Central memory CD4-positive, alpha-beta T cell (primary cell): ENCODE measurements around the gene DLX1.
"Not testable (repeated sequence)": the region's sequence is repeated elsewhere in the genome, so short reads cannot be mapped to it uniquely, and the experiment has no call there.

Experiments used
- DNase-seq: peaks from one replicate; pipeline ENCODE4 v3.0.0; 2022

The DLX1 gene

GRCh38 chr2:172099472-172100079 lies 14.3 kb downstream of the DLX1 start:
- no peak for DNase-seq

- DNase-seq: no peak
These were observed 15.0 kb downstream of the DLX1 start for GRCh38 chr2:172100080-172100934.

GRCh38 chr2:172100935-172101820 lies 15.9 kb downstream of the DLX1 start:
- no peak for DNase-seq

DNA sequence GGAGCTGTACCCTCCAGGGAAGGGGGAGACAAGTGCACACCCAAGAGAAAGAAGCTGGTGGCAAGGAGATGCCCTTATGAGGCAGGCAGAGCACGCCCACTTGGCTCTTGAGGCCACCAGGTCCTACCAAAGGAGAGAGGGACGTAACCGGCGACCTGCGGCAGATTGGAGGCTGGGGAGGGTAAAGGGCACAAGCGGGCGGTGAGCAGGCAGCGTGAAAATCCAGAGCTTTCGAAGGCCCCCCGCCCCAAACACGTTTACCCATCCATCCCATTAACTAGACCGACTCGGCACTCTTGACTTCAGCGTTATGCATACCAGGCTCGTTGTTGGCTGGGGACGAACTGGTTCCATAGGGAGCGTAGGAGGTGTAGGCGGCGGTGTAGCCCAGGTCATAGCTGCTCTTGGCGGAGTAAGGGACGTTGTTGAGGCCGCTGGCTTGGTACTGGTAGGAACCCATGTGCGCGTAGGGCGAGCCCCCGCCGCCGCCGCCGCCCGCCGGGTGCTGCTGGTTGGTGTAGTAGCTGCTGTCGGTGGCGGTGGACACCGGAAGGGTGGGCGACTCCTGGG lies 16.6 kb downstream of the DLX1 start:
- no peak for DNase-seq

DNA sequence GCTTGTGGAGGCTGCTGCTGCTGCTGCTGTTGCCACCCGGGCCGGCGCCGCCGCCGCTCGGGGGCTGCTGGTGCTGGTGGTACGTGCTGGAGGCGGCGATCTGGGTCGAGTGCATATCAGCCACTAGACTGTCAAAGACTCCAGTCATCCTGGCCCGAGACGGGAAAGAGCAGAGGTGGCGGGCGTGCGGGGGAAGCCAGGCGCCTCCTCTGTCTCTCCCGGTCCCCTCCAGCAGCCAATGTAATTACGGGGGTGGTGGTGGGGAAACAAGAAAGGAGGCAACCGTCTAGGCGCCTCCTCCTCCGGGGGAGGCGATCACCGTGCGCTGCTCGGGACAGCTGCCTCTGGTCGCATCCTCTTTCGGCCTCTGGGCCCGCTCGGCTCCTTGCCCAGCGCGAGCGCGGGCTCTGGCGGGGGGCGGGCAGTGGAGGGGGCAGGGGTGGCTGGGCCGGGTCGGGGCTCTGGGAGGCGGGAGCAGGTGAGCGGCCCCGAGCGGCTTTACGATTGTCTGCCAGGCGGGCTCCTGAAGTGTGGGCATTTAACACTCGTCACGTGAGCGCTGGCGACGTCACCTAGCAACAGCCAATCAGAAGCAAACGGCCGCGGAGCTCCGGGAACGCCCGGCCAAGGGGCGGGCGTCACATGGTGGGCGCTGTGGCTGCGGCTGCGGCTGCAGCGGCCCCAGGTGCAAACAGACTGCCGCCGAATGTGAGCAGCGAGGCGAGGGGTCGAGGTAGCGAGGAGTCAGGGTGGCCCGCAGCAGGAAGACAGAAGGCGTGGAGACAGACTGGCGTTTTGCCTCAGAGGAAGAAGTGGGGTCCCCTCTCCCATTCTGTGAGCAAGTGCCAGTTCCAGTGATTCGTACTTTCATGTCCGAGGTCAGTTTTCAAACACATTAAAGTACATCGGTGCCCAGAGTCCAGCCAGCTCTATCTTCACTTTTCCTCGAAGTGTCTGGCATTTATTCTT lies 17.4 kb downstream of the DLX1 start, which contains the start of gene DLX2:
DLX2 (minus strand) TSS at position 510 of the 969 bp plus-strand sequence; CDS start at position 148, 362 bp downstream.
- DNase-seq: no peak

DNA sequence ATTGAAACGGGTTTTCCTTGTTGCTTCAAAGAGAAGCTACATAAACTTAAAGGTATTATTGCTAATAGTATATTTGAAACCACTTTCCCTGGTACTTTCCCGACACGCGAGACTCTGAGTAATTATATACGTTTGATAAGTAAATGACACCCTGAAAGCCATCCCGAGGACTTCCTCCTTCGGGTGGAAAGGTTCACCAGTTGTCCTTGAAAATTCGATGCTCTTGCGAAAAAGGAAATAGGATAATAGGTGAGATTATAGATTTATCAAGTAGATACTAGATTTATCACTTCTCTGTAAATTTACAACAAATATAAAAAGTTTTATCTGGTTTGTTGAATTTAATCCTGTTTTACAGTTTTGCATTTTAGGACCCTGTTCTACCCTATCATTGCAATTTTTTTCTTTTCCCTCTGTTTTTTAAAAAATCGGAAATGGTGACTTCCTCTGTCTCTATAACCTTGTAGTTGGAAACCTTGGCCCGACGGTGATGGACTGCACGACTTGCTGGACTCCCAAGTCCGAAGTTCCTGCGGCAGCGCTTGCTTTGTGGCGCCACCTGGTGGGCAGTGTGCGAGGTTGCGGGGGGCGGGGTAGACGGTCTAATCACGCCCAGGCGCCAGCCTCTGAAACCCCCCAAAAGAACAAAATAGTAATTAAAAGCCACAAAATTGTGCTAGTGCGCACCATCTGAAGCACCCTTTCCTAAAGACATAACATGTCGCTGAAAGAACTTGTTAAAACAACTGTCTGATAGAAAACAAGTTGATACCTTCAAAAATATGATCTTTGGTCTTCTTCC lies 18.4 kb downstream of the DLX1 start:
- DNase-seq: peak; percentile 48

DNA sequence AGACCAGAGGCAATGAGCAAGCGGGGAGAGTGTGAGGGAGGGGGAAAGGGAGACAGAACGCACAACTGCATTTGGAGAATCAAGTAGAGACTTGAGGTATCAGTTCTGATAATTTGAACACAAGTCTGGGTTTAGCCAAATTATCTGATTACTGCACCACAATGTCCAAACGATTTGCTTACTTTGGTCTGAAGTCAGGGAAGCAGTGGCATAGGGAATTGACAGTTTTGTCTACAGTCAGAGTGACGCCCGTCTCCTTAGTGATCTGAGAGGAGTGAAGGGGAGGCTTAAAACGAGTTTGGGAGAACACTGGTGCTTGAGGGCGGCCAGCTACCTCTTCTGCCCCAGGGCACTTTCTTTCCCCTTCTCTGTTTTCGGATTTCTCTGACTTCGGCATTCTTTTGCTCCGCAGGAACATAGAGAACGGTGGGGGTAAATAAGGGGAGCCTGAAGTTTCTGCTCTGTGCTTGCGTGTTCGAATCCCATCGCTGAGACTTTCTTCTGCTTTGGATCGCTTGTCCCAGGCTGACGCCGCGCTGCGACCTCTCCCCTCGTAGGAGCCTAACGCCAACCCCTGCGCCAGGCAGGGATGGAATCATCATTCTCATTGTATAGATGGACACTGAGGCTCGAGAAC lies 20.3 kb downstream of the DLX1 start:
- no peak for DNase-seq

- DNase-seq: no peak
These were observed 21.0 kb downstream of the DLX1 start for GRCh38 chr2:172106108-172106961.

GRCh38 chr2:172107690-172108586 lies 22.6 kb downstream of the DLX1 start:
- no peak for DNase-seq

GRCh38 chr2:172108587-172108930 lies 23.3 kb downstream of the DLX1 start:
- no peak for DNase-seq

- no peak for DNase-seq
These were observed 24.1 kb downstream of the DLX1 start for GRCh38 chr2:172109256-172109987.

DNA sequence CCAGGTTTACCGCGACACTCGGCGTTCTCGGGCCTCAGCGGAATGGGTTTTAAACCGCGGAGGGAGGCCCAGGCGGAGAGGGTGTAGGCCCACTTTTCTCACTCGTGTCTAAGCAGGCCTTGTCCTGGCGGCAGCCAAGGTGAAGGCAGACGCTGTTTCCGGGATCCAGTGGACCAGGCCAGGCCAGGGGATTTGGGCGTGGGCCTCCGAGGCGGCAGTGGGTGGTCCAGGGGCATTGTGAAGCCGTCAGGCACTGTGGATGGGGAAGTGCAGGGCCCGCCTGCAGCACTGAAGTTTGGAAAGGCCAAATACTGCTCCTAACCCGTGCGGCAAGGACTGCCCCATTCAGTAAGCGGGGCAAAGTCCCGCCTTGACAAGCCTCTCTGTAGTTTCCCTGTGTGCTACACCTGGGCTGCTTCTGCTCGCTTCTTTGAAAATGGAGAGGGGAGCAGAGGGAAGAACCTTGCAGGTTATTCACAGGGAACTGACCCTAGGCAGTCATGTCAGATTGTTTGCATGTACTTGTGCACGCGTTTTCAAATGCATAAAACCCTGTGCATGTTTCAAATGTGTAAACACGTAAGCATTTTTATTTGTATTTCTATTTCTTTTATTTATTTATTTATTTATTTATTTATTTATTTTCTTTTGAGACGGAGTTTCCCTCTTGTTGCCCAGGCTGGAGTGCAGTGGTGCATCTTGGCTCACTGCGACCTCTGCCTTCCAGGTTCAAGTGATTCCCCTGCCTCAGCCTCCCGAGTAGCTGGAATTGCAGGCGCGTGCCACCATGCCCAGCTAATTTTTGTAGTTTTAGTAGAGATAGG lies 24.9 kb downstream of the DLX1 start:
- DNase-seq: no peak

GRCh38 chr2:172113617-172114016 lies 28.3 kb downstream of the DLX1 start:
- no peak for DNase-seq

DNA sequence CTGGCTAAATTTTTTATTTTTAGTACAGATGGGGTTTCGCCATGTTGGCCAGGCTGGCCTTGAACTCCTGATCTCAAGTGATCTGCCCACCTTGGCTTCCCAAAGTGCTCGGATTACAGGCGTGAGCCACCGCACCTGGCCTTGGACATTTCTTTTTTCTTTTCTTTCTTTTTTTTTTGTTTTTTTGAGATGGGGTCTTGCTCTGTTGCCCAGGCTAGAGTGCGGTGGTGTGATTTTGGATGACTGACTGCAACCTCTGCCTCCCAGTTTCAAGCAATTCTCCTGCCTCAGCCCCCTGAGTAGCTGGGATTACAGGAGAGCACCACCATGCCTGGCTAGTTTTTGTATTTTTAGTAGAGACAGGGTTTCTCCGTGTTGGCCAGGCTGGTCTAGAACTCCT lies 28.9 kb downstream of the DLX1 start:
- not testable (repeated sequence) for DNase-seq

DNA sequence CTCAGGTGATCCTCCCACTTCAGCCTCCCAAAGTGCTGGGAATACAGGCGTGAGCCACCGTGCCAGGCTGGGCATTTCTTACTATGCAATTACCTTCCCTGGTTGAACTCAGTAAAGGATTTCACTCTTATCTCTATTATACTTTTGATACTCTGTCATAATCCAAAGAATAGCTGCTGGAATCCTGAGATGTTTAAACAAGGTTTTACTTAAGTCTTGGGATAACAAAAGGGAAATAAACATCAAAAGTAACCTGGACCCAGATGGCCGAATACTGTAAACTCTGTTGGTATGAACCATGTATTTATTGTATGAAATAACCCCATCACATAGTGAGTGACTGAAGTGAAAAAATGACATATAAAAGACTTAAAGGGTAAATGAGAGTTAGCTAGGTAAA lies 29.3 kb downstream of the DLX1 start:
- no peak for DNase-seq

- DNase-seq: no peak
These were observed 30.8 kb downstream of the DLX1 start for GRCh38 chr2:172116107-172116506.

DNA sequence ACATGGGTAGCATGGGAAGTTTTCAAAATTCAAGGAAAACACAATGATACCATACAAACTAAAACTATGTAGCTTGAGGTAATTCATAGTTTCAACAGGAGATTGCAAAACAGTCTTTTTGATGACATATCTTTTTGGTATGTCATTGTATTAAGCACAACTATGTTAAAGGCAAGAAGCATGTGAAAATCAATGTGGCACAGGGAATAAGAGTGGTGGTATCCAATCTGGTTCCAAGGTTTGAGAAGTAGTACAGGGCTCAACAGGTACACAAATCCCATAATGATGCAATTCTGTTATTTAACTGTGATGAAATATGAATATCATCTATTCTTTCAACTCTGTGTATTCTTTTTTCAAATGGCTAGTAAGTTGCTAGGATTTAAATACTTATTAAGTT lies 33.8 kb downstream of the DLX1 start:
- DNase-seq: no peak
